Amniotic epithelial cell (primary cell): ENCODE results near the gene NDUFAF7.
A peak's percentile ranks its signal among the peaks of the same experiment; 100 is the strongest.
"Not testable (repeated sequence)": the region's sequence is repeated elsewhere in the genome, so short reads cannot be mapped to it uniquely, and the experiment has no call there.

ENCODE experiments used
- DNase-seq: peaks from one replicate; pipeline ENCODE4 v3.0.0-alpha.2; 2010; ENCODE audit warnings: low read depth

NDUFAF7 gene

GRCh38 chr2:37283207-37283606 lies 51.7 kb downstream of the NDUFAF7 start:
- peak; percentile 91 for DNase-seq

GRCh38 chr2:37284381-37284780 lies 52.9 kb downstream of the NDUFAF7 start:
- DNase-seq, result no peak

GRCh38 chr2:37287966-37288365 lies 56.5 kb downstream of the NDUFAF7 start:
- peak; percentile 27 for DNase-seq

DNA sequence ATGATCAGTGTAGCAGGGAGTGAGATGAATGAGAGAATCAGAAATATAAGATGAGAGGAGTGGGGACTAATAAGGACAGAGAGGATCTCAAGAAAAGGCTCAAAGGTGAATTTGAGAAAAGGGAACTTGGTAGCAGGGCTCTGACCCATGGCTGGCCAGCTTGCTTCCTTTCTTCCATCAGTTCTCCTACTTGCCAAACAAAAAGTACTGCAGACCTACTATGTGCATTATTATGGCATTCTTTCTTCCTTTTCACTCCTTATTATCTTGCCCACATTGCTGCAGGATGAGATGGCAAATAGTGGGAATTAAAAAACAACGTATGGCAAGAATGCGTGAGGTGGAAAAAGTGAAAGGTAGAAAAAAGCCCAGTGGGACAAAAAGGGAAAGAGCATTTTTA lies 60.2 kb downstream of the NDUFAF7 start:
- DNase-seq, result no peak

GRCh38 chr2:37294858-37295257 lies 63.4 kb downstream of the NDUFAF7 start:
- DNase-seq, result not testable (repeated sequence)

DNA sequence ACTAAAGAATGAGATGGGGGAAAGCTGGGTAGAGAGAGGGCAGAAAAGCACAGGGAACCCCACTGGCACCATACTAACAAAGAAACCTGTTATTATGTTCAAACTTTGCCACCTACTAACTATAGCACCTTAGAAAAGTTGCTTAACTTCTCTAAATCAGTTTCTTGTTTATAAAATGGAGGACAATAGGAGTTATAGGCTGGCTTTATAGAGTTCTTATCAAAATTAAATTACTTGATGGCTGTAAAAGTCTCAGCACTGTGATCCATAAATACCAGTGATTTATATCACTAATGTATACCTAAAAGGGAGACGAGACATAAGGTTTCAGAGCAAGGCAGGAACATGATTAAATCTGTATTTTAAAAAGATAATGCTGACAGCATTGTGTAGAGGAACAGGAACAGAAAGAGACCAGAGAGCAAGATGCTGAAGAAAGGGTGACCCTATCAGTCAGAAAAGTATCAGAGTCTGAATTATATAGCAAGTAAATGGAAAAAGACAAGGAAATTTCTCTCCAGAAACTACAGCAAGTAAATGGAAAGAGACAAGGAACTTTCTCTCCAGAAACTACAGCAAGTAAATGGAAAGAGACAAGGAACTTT lies 64.1 kb downstream of the NDUFAF7 start:
- DNase-seq, result no peak

DNA sequence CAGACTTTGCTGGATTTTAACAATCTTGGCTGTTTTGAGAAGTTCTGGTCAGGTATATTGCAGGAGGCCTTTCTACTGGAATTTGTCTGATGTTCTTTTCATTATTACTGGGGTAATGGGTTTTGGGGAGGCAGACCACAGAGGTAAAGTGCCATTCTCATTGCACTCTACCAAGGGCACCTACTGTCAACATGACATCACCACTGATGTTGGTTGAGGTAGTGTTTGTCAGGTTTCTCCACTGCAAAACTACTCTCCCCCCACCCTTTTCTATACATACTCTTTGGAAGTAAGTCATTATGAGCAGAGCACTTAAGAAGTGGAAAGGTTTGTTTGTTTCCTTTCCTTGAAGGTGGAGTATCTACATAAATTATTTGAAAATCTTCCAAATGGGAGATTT lies 66.2 kb downstream of the NDUFAF7 start:
- no peak for DNase-seq
